ENCODE data around the gene CBY1.
"Not testable (repeated sequence)": the region's sequence is repeated elsewhere in the genome, so short reads cannot be mapped to it uniquely, and the experiment has no call there.

The CBY1 gene

GRCh38 chr22:38656256-38657044 is at the start of gene CBY1, which contains the start of gene FAM227A:
TSS of gene CBY1 (plus strand) at chr22:38656638. CDS start at chr22:38668055, 11,417 bp downstream.
TSS of gene FAM227A (minus strand) at chr22:38656392. CDS start at chr22:38650168, 6,224 bp downstream.
- H3K27ac Mint-ChIP-seq, result peak within 1 kb of the TSS; percentile 95
- H3K9me3 Mint-ChIP-seq, result no peaks in the 10 kb centered on the region
- H3K4me3 Mint-ChIP-seq, result peak within 1 kb of the TSS; percentile 90
- intact Hi-C loops (cut with micrococcal nuclease), result no loop called here
- H3K4me1 Mint-ChIP-seq (ENCODE audit: low read depth), result peaks cover 13% of the 10 kb centered on the region
- H3K27me3 Mint-ChIP-seq, result no peaks in the 10 kb centered on the region
- H3K36me3 Mint-ChIP-seq (ENCODE audit: low read depth), result peaks cover 5% of the 10 kb centered on the region

- Mint-ChIP-seq H3K9me3 (no peaks in the 10 kb centered on the region), H3K4me3 (no peak overlapping the region), H3K36me3 (ENCODE audit: low read depth) (no peaks in the 10 kb centered on the region), H3K27me3 (peaks cover 15% of the 10 kb centered on the region), H3K4me1 (ENCODE audit: low read depth) (no peaks in the 10 kb centered on the region), H3K27ac (no peak overlapping the region)
- intact Hi-C loops (cut with micrococcal nuclease), result no loop called here
Observed at GRCh38 chr22:38607680-38608079, 48.8 kb upstream of the CBY1 start.

- no peaks in the 10 kb centered on the region for H3K36me3 Mint-ChIP-seq (ENCODE audit: low read depth)
- H3K9me3 Mint-ChIP-seq, result no peaks in the 10 kb centered on the region
- no peak overlapping the region for H3K27ac Mint-ChIP-seq
- H3K27me3 Mint-ChIP-seq, result peaks cover 14% of the 10 kb centered on the region
- H3K4me3 Mint-ChIP-seq, result no peak overlapping the region
- no peaks in the 10 kb centered on the region for H3K4me1 Mint-ChIP-seq (ENCODE audit: low read depth)
- intact Hi-C loops (cut with micrococcal nuclease), result no loop called here
Observed at GRCh38 chr22:38608992-38609750, 47.3 kb upstream of the CBY1 start.

GRCh38 chr22:38610234-38610633 is 46.2 kb upstream of the CBY1 start:
- no peak overlapping the region for H3K27ac Mint-ChIP-seq
- H3K4me3 Mint-ChIP-seq, result no peak overlapping the region

GRCh38 chr22:38611559-38611958 is 44.9 kb upstream of the CBY1 start:
- Mint-ChIP-seq H3K27me3 (peaks cover 17% of the 10 kb centered on the region), H3K36me3 (ENCODE audit: low read depth) (no peaks in the 10 kb centered on the region), H3K4me3 (no peak overlapping the region), H3K27ac (no peak overlapping the region), H3K9me3 (no peaks in the 10 kb centered on the region), H3K4me1 (ENCODE audit: low read depth) (no peaks in the 10 kb centered on the region)
- intact Hi-C loops (cut with micrococcal nuclease), result no loop called here

More at GRCh38 chr22:38610234-38610633, 46.2 kb upstream of the CBY1 start:
- Mint-ChIP-seq H3K4me1 (ENCODE audit: low read depth) (no peaks in the 10 kb centered on the region), H3K27me3 (peaks cover 13% of the 10 kb centered on the region), H3K36me3 (ENCODE audit: low read depth) (no peaks in the 10 kb centered on the region), H3K9me3 (no peaks in the 10 kb centered on the region)
- intact Hi-C loops (cut with micrococcal nuclease), result no loop called here

- no peaks in the 10 kb centered on the region for H3K4me1 Mint-ChIP-seq (ENCODE audit: low read depth)
- H3K27ac Mint-ChIP-seq, result no peak overlapping the region
- no peaks in the 10 kb centered on the region for H3K36me3 Mint-ChIP-seq (ENCODE audit: low read depth)
- H3K27me3 Mint-ChIP-seq, result peaks cover 14% of the 10 kb centered on the region
- intact Hi-C loops (cut with micrococcal nuclease), result no loop called here
- H3K4me3 Mint-ChIP-seq, result no peak overlapping the region
- no peaks in the 10 kb centered on the region for H3K9me3 Mint-ChIP-seq
Observed at GRCh38 chr22:38612217-38613006, 44.0 kb upstream of the CBY1 start.

GRCh38 chr22:38613588-38613987 is 42.9 kb upstream of the CBY1 start:
- Mint-ChIP-seq H3K27me3 (peaks cover 16% of the 10 kb centered on the region), H3K9me3 (peaks cover 8% of the 10 kb centered on the region), H3K4me3 (no peak overlapping the region), H3K36me3 (ENCODE audit: low read depth) (no peaks in the 10 kb centered on the region), H3K4me1 (ENCODE audit: low read depth) (no peaks in the 10 kb centered on the region), H3K27ac (no peak overlapping the region)
- intact Hi-C loops (cut with micrococcal nuclease), result no loop called here

GRCh38 chr22:38614332-38615063 is 41.9 kb upstream of the CBY1 start:
- Mint-ChIP-seq H3K27me3 (peaks cover 21% of the 10 kb centered on the region), H3K36me3 (ENCODE audit: low read depth) (no peaks in the 10 kb centered on the region), H3K9me3 (peaks cover 9% of the 10 kb centered on the region), H3K4me1 (ENCODE audit: low read depth) (no peaks in the 10 kb centered on the region), H3K4me3 (no peak overlapping the region), H3K27ac (no peak overlapping the region)
- intact Hi-C loops (cut with micrococcal nuclease), result no loop called here

GRCh38 chr22:38615064-38615405 is 41.4 kb upstream of the CBY1 start:
- intact Hi-C loops (cut with micrococcal nuclease); H3K9me3 Mint-ChIP-seq; H3K4me3 Mint-ChIP-seq; H3K27ac Mint-ChIP-seq; H3K4me1 Mint-ChIP-seq (ENCODE audit: low read depth); H3K36me3 Mint-ChIP-seq (ENCODE audit: low read depth): not testable (repeated sequence)
- peaks cover 23% of the 10 kb centered on the region for H3K27me3 Mint-ChIP-seq

GRCh38 chr22:38618258-38618657 is 38.2 kb upstream of the CBY1 start:
- Mint-ChIP-seq H3K27ac (no peak overlapping the region), H3K27me3 (peaks cover 20% of the 10 kb centered on the region), H3K36me3 (ENCODE audit: low read depth) (no peaks in the 10 kb centered on the region), H3K9me3 (peaks cover 9% of the 10 kb centered on the region), H3K4me3 (no peak overlapping the region), H3K4me1 (ENCODE audit: low read depth) (no peaks in the 10 kb centered on the region)
- intact Hi-C loops (cut with micrococcal nuclease), result no loop called here

- Mint-ChIP-seq H3K27me3 (peaks cover 20% of the 10 kb centered on the region), H3K4me1 (ENCODE audit: low read depth) (no peaks in the 10 kb centered on the region), H3K36me3 (ENCODE audit: low read depth) (no peaks in the 10 kb centered on the region), H3K27ac (no peak overlapping the region), H3K9me3 (peaks cover 9% of the 10 kb centered on the region), H3K4me3 (no peak overlapping the region)
- intact Hi-C loops (cut with micrococcal nuclease), result no loop called here
Observed at GRCh38 chr22:38618682-38619081, 37.8 kb upstream of the CBY1 start.

- peaks cover 12% of the 10 kb centered on the region for H3K27me3 Mint-ChIP-seq
- H3K36me3 Mint-ChIP-seq (ENCODE audit: low read depth), result no peaks in the 10 kb centered on the region
- peaks cover 4% of the 10 kb centered on the region for H3K9me3 Mint-ChIP-seq
- intact Hi-C loops (cut with micrococcal nuclease), result no loop called here
- no peaks in the 10 kb centered on the region for H3K4me1 Mint-ChIP-seq (ENCODE audit: low read depth)
- no peak overlapping the region for H3K4me3 Mint-ChIP-seq
- no peak overlapping the region for H3K27ac Mint-ChIP-seq
Observed at GRCh38 chr22:38623351-38623750, 33.1 kb upstream of the CBY1 start.

- H3K36me3 Mint-ChIP-seq (ENCODE audit: low read depth), result no peaks in the 10 kb centered on the region
- peaks cover 11% of the 10 kb centered on the region for H3K4me1 Mint-ChIP-seq (ENCODE audit: low read depth)
- H3K27ac Mint-ChIP-seq, result no peak overlapping the region
- peaks cover 11% of the 10 kb centered on the region for H3K27me3 Mint-ChIP-seq
- no peak overlapping the region for H3K4me3 Mint-ChIP-seq
- H3K9me3 Mint-ChIP-seq, result no peaks in the 10 kb centered on the region
- intact Hi-C loops (cut with micrococcal nuclease), result no loop called here
Observed at GRCh38 chr22:38628444-38628843, 28.0 kb upstream of the CBY1 start.
